Brain microvascular endothelial cell (primary cell): ENCODE measurements around the gene RPL19.
"Not testable (repeated sequence)": the region's sequence is repeated elsewhere in the genome, so short reads cannot be mapped to it uniquely, and the experiment has no call there.

Experiments
- DNase-seq: peaks from one replicate; pipeline ENCODE4 v3.0.0-alpha.2; 2020
- H3K27ac ChIP-seq: fragments of 250-450 bp; sonication (Bioruptor Pico); 2 replicates; pipeline ENCODE4 v1.5.1; 2020; ENCODE audit warnings: mild to moderate bottlenecking, moderate library complexity
- H3K27me3 ChIP-seq: fragments of 250-450 bp; sonication (Bioruptor Pico); replicated peaks from 2 replicates; pipeline ENCODE4 v1.5.1; 2020; ENCODE audit warnings: mild to moderate bottlenecking
- H3K36me3 ChIP-seq: fragments of 250-450 bp; sonication (Bioruptor Pico); replicated peaks from 2 replicates; pipeline ENCODE4 v1.5.1; 2020; ENCODE audit warnings: mild to moderate bottlenecking
- H3K4me3 ChIP-seq: 2 replicates; pipeline ENCODE4 v1.5.1; 2011; ENCODE audit warnings: low read depth, mild to moderate bottlenecking, control low read depth, low read length, moderate library complexity
- in situ Hi-C: cut with HindIII; loops from 2 replicates; pipeline ENCODE4 v1.10.0; 2017; ENCODE audit warnings: low sequenced_read_pairs, low pct_ligation_motif_present
- TF ChIP-seq, protein P1 (sequence below): IDR thresholded peaks from 2 replicates; pipeline ENCODE4 v1.5.1; 2011; ENCODE audit warnings: low read depth, mild to moderate bottlenecking, moderate library complexity, low read length, control low read depth, inconsistent platforms; ENCODE audit errors: missing control alignments

Gene RPL19

DNA sequence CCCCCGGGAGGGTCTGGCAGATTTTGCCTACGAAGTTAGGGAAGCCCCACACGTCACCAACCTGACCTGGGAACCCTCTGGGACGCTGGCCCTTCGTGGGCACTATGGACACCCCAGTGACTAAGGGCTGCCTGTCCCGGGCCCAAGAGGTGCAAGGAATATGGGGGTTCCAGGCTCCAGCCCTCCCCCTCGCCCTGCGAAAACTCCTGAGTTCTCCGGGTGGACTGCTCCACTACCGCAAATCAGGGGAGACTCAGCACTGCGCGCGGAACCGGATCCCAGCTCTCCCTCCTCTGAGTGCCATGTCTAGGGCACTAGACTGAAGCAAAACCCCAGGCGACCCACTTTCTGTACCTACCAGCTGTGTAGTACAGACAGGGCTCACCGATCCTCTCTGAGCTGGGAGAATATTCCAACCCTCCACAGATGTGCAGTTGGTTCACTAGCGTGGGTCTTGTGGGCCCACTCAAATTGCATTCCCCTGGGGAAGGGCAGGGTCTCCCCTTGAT is 34.2 kb upstream of the RPL19 start, which contains the start of gene ARL5C:
Gene ARL5C (minus strand): TSS at position 321 of the 509 bp plus-strand sequence. CDS start 401 bp downstream, outside the sequence.
- no peak within 1 kb of the TSS for H3K27ac ChIP-seq
- TF ChIP-seq, protein P1, sequence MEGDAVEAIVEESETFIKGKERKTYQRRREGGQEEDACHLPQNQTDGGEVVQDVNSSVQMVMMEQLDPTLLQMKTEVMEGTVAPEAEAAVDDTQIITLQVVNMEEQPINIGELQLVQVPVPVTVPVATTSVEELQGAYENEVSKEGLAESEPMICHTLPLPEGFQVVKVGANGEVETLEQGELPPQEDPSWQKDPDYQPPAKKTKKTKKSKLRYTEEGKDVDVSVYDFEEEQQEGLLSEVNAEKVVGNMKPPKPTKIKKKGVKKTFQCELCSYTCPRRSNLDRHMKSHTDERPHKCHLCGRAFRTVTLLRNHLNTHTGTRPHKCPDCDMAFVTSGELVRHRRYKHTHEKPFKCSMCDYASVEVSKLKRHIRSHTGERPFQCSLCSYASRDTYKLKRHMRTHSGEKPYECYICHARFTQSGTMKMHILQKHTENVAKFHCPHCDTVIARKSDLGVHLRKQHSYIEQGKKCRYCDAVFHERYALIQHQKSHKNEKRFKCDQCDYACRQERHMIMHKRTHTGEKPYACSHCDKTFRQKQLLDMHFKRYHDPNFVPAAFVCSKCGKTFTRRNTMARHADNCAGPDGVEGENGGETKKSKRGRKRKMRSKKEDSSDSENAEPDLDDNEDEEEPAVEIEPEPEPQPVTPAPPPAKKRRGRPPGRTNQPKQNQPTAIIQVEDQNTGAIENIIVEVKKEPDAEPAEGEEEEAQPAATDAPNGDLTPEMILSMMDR = no peak

DNA sequence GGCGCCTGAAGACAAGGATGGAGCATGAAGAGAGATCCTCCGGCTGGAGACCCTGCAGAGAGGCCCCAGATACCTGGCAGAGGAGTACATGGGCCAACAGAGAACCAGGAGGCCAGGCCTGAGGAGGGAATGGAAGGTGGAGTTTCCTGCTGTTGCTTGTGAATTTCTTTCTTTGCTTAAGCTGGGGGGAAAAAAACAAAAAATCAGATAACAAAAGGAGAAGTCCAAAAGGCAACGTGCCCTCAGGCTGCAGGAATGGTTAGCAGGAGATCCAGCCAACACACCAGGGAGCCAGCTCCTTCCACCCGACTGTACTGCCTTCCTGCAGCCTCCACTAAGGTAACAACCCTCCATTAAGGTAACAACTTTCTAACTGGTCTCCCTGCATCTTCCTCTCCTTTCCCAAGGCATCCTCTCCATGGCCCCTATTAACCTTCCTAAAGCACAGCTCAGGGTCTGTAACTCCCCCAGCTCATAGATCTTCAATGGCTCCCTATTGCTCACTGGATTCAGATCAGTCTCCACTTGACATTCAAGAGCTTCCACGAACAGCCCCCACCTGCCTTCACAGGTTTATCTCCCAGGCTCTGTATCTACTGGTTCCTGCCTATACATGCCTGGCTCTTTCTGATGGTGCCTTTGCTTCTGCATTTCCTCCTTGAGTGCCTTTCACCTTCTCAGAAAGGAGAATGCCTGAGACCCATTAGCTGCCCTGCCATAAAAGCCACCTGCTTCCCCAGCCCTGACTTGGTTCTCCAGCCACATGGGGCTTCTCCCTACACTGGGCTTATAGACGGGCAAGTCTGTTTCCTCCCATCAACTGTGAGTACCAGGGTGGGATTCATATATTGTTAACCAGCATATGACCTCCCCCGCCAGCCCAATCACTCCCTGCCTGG is 33.4 kb upstream of the RPL19 start:
- Histone ChIP-seq H3K27ac (no peak overlapping the region), H3K4me3 (no peak overlapping the region), H3K36me3 (no peaks in the 10 kb centered on the region), H3K27me3 (peaks cover 17% of the 10 kb centered on the region)
- in situ Hi-C loops = no loop called here
- no peak for DNase-seq
- TF ChIP-seq, protein P1 = no peak

More for the DNA sequence above, 34.2 kb upstream of the RPL19 start, which contains the start of gene ARL5C:
- Histone ChIP-seq H3K27me3 (peaks cover 17% of the 10 kb centered on the region), H3K36me3 (no peaks in the 10 kb centered on the region), H3K4me3 (peak within 1 kb of the TSS; percentile 62)
- no peak for DNase-seq
- in situ Hi-C loops = no loop called here

DNA sequence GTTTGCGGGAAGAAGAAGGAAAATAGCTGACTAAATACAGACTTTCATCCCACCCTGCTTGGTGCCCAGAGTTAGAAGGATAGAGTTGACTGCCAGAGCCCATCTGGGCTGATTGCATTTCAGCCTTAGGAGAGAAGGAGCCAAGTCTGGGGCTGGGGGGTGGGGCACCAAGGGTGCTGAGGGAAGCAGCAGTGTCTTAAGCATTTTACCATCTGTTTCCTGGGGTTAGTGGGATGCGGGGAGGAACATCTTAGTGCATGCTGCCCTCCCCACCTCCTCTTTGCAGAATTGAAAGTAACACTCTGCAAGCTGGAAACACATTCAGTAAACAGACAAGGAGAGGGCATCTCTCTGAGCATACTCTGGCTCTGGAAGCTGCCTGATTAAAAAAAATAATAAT is 32.6 kb upstream of the RPL19 start:
- Histone ChIP-seq H3K27me3 (peaks cover 17% of the 10 kb centered on the region), H3K27ac (no peak overlapping the region), H3K36me3 (no peaks in the 10 kb centered on the region), H3K4me3 (no peak overlapping the region)
- in situ Hi-C loops = no loop called here
- DNase-seq = no peak
- TF ChIP-seq, protein P1 = no peak

DNA sequence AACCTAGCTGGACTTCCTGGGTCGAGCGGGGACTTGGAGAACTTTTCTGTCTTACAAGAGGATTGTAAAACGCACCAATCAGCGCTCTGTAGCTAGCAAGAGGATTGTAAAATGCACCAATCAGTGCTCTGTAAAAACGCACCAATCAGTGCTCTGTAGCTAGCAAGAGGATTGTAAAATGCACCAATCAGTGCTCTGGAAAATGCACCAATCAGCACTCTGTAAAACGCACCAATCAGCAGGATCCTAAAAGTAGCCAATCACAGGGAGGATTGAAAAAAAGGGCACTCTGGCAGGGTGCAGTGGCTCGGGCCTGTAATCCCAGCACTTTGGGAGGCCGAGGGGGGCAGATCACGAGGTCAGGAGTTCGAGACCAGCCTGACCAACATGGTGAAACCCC is 31.6 kb upstream of the RPL19 start:
- H3K27me3 ChIP-seq = peaks cover 17% of the 10 kb centered on the region
- in situ Hi-C loops, DNase-seq, H3K27ac ChIP-seq, H3K4me3 ChIP-seq, H3K36me3 ChIP-seq: not testable (repeated sequence)

DNA sequence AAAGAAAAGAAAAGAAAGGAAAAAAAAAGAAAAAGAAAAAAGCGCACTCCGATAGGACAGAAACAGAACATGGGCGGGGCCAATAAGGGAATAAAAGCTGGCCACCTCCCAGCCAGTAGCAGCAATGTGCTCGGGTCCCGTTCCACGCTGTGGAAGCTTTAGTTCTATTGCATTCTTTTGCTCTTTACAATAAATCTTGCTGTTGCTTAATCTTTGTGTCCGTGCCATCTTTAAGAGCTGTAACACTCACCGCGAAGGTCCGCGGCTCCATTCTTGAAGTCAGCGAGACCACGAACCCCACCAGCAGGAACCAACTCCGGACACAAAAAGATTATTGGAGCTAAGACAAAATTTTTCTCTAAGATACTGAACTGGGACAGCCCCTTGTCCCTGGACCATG is 31.0 kb upstream of the RPL19 start:
- Histone ChIP-seq H3K27me3 (peaks cover 17% of the 10 kb centered on the region), H3K27ac (no peak overlapping the region), H3K4me3 (no peak overlapping the region), H3K36me3 (no peaks in the 10 kb centered on the region)
- no peak for DNase-seq
- in situ Hi-C loops = no loop called here
- TF ChIP-seq, protein P1 = no peak

DNA sequence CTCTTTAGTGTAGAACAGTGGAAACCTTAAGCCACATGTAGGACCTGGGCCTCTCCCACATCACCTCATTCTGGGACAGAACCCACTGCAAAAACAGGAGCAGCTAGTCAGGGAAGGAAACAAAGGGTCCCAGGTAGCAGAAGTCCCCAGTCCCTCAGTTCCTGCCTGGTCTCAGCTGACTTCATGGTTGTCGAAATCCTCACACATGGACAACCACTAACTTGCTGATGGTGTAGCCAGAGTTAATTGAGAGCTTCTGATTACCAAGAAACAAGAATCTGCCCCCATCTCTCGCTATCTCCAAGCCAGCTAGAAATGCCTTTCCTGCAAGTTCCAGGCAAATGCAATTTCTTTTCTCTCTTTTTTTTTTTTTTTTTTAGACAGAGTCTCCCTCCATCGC is 30.6 kb upstream of the RPL19 start:
- TF ChIP-seq, protein P1 = no peak
- no peak overlapping the region for H3K27ac ChIP-seq
- no peak overlapping the region for H3K4me3 ChIP-seq
- no peaks in the 10 kb centered on the region for H3K36me3 ChIP-seq
- in situ Hi-C loops = no loop called here
- peaks cover 17% of the 10 kb centered on the region for H3K27me3 ChIP-seq
- DNase-seq = no peak
